ENCODE data around the gene ABCB7.
"Not testable (repeated sequence)": the region's sequence is repeated elsewhere in the genome, so short reads cannot be mapped to it uniquely, and the experiment has no call there.

The ABCB7 gene

GRCh38 chrX:75106772-75107171 lies 49.3 kb downstream of the ABCB7 start:
- no peak for DNase-seq (ENCODE audit: low read depth in 2 of 3, low spot score in 2 of 3)

DNA sequence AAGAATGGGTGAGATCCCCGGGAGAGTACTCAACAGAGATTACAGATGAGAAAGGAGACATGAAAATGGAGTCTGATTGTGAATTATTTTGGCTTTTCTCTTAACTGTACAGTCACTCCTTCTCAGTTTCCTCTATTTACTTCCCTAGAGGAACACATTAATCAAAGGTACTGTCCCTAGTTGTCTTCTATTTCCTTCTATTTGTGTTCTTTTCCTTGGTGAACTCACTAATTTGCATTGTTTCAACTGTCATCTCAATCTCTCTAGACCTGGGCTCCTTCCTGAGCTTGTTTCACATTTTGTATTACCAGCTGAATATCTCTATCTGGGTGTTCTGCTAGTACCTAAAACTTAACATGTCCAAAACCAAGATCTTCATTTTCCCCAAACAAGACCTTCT lies 59.8 kb downstream of the ABCB7 start:
- no peak for DNase-seq (ENCODE audit: low read depth in 2 of 3, low spot score in 2 of 3)

GRCh38 chrX:75086731-75087195 lies 69.3 kb downstream of the ABCB7 start:
- no peak for DNase-seq (ENCODE audit: low read depth in 2 of 3, low spot score in 2 of 3)

DNA sequence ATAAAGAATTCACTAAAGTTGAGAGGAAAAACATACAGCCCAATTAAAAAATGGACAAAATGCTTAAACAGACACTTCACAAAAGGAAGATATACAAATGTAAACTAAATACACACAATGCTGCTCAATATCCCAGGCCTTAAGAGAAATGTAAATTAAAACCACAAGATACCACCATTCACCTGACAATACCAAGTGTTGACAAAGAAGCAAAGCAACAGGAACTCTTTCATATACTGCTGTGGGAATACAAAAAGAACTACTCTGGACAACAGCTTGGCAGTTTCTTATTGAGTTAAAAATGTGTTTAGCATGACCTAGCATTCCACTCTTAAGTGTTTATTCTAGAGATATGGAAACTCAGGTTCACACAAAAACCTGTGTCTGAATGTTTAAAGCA lies 71.3 kb downstream of the ABCB7 start:
- DNase-seq (ENCODE audit: low read depth in 2 of 3, low spot score in 2 of 3), result no peak

- no peak for DNase-seq (ENCODE audit: low read depth in 2 of 3, low spot score in 2 of 3)
These were observed 79.7 kb downstream of the ABCB7 start for GRCh38 chrX:75076429-75076828.

GRCh38 chrX:75074475-75074874 lies 81.6 kb downstream of the ABCB7 start:
- DNase-seq (ENCODE audit: low read depth in 2 of 3, low spot score in 2 of 3), result no peak

DNA sequence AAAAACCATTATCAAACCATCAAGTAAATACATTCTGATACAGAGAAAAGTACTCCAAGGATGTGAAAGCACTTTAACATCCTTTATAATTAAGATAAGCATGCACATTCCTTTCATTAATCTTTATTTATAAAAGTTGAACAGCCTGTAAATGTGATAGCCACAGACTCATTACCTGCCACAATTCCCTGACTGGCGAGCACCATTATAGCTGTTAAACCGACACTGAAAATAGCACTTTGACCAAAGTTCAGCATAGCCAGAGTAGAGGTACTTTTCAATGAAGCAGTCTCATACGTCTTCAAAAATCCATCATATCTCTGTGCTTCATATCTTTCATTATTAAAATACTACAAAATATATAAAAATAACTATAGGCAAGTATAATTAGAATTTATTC lies 84.7 kb downstream of the ABCB7 start:
- no peak for DNase-seq (ENCODE audit: low read depth in 2 of 3, low spot score in 2 of 3)

GRCh38 chrX:75067931-75068330 lies 88.2 kb downstream of the ABCB7 start:
- no peak for DNase-seq (ENCODE audit: low read depth in 2 of 3, low spot score in 2 of 3)

DNA sequence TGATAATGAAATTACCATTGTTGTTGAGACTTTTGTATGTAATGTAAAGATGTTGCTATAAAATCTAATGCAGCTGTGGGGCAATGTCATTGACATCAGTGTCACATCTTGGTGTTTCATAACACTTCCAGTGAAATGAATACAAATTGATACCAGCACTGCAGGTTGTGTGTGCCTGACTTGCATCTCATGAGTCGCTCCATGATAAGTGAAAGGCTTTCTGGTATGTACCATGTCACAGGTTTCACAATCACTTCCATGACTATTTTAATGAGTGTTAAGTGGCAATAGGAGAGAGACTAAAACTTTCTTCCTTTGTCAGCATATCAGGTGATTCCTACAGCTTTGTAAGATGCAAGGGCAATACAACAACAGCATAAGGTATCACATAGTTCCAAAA lies 94.4 kb downstream of the ABCB7 start:
- no peak for DNase-seq (ENCODE audit: low read depth in 2 of 3, low spot score in 2 of 3)

DNA sequence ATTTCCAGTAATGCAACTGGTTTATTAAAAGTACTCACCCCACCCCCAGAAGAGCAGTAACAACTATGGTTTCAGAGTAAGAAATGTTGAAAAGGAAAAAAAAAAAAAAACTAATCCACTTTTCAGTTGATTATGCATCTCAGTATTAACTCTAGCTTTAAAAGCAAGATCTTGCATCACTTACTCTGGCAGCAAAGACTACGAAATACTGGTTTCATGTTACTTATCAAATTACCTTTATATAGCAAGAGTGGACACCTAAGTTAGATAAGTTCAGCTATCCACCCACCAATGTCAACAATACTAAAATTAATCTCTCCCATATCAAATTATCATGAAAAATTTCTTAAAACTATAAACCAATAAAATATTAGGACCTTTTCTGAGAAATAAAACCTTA lies 105.0 kb downstream of the ABCB7 start:
- no peak for DNase-seq (ENCODE audit: low read depth in 2 of 3, low spot score in 2 of 3)

- DNase-seq (ENCODE audit: low read depth in 2 of 3, low spot score in 2 of 3), result no peak
These were observed 110.7 kb downstream of the ABCB7 start for GRCh38 chrX:75045369-75045768.

DNA sequence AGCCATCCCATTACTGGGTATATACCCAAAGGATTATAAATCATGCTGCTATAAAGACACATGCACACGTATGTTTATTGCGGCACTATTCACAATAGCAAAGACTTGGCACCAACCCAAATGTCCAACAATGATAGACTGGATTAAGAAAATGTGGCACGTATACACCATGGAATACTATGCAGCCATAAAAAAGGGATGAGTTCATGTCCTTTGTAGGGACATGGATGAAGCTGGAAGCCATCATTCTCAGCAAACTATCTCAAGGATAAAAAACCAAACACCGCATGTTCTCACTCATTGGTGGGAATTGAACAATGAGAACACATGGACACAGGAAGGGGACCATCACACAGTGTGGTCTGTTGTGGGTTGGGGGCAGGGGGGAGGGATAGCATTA lies 111.9 kb downstream of the ABCB7 start:
- not testable (repeated sequence) for DNase-seq (ENCODE audit: low read depth in 2 of 3, low spot score in 2 of 3)

DNA sequence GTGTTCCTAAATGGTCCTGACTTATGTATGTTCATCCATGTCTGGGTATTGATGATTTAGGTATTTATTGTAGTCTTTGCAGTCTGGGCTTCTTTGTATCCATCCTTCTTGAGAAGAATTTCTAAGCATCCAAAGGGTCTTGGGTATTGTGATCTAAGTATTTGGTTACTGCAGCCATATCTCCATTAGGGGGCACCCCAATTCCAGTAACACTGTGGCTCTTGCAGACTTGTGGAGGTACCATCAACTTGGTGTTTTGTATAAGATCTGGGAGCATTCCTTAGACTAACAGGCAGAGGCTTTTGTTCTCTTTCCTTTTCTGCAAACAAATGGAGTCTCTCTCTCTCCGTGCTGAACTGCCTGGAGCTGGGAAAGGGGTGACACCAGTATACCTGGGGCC lies 117.2 kb downstream of the ABCB7 start:
- no peak for DNase-seq (ENCODE audit: low read depth in 2 of 3, low spot score in 2 of 3)

Measured in activated CD8-positive, alpha-beta memory T cell treated with anti-CD3 and anti-CD28 coated beads for 48 hours (primary cell).